OCI-LY7 (cell line): ENCODE data around the gene SOD3. TPM values are rescaled to one million over a fixed set of nuclear protein-coding genes. Genes with fewer than 3 reads are reported as not detected.

Experiments used
- BruUV-seq: library from RNA; stranded (reverse); fragments of 400-500 nt; replicated peaks from 2 replicates; lab custom pipeline; 2021; lab: Mats Ljungman, UMichigan
- CTCF ChIA-PET: fragments of 300-600 bp; sonication (Branson Sonifier 250); formaldehyde crosslinking; loops from one replicate; lab custom pipeline; 2022; ENCODE audit warnings: antibody characterized with exemption; ENCODE audit not compliant: unreplicated experiment; lab: Charles Lee
- POLR2A ChIA-PET: fragments of 300-600 bp; sonication (Branson Sonifier 250); formaldehyde crosslinking; loops from one replicate; lab custom pipeline; 2022; ENCODE audit warnings: antibody characterized with exemption; lab: Charles Lee
- DNase-seq: peaks from one replicate; pipeline ENCODE4 v3.0.0-alpha.2; 2015; ENCODE audit warnings: low spot score
- H2AFZ ChIP-seq: fragments of 200-600 bp; sonication (generic), shearing (Covaris generic); 2 replicates; pipeline ENCODE4 v1.6.1; 2014; ENCODE audit warnings: mild to moderate bottlenecking, antibody characterized with exemption, low read length, moderate library complexity
- H3K27ac ChIP-seq: fragments of 200-600 bp; sonication (generic); 2 replicates; pipeline ENCODE4 v1.5.1; 2014; ENCODE audit warnings: mixed run types, low read depth, mild to moderate bottlenecking, moderate library complexity, low read length, inconsistent platforms; ENCODE audit not compliant: poor library complexity, severe bottlenecking
- H3K36me3 ChIP-seq: fragments of 200-600 bp; sonication (generic); 2 replicates; pipeline ENCODE4 v1.6.1; 2014; ENCODE audit warnings: mild to moderate bottlenecking, antibody characterized with exemption, low read length, moderate library complexity, mixed read lengths; ENCODE audit not compliant: insufficient read depth
- H3K4me1 ChIP-seq: fragments of 200-600 bp; sonication (generic); 2 replicates; pipeline ENCODE4 v1.5.1; 2014; ENCODE audit warnings: mild to moderate bottlenecking, low read length; ENCODE audit not compliant: insufficient read depth, poor library complexity, severe bottlenecking
- H3K4me2 ChIP-seq: fragments of 200-600 bp; sonication (generic); 2 replicates; pipeline ENCODE4 v1.6.1; 2014; ENCODE audit warnings: mild to moderate bottlenecking, low read length
- H3K4me3 ChIP-seq: fragments of 200-600 bp; sonication (generic); 2 replicates; pipeline ENCODE4 v1.5.1; 2014; ENCODE audit warnings: mild to moderate bottlenecking, low read depth, low read length; ENCODE audit not compliant: poor library complexity, severe bottlenecking
- H3K79me2 ChIP-seq: fragments of 200-600 bp; sonication (generic); 2 replicates; pipeline ENCODE4 v1.6.1; 2016; ENCODE audit warnings: low read depth, mild to moderate bottlenecking, low read length, moderate library complexity, mixed read lengths; ENCODE audit not compliant: insufficient read depth
- H3K9me2 ChIP-seq: fragments of 200-600 bp; sonication (generic); 2 replicates; pipeline ENCODE4 v1.6.1; 2016; ENCODE audit warnings: mild to moderate bottlenecking, low read length, mixed read lengths; ENCODE audit not compliant: insufficient read depth
- H3K9me3 ChIP-seq: fragments of 200-600 bp; sonication (generic); 2 replicates; pipeline ENCODE4 v1.6.1; 2014; ENCODE audit warnings: mild to moderate bottlenecking, mixed run types, low read length, mixed read lengths
- H4K20me1 ChIP-seq: fragments of 200-600 bp; sonication (generic); 2 replicates; pipeline ENCODE4 v1.6.1; 2014; ENCODE audit warnings: mild to moderate bottlenecking, antibody characterized with exemption, low read length, moderate library complexity, mixed read lengths; ENCODE audit not compliant: insufficient read depth
- CTCF ChIP-seq: fragments of 200-600 bp; sonication (generic); conservative IDR thresholded peaks from 2 replicates; pipeline ENCODE4 v1.5.1; 2014; ENCODE audit warnings: mild to moderate bottlenecking, antibody characterized with exemption, low read length, moderate library complexity, mixed read lengths
- EZH2phosphoT487 ChIP-seq: fragments of 200-600 bp; sonication (generic); IDR thresholded peaks from 2 replicates; pipeline ENCODE4 v1.6.1; 2018; ENCODE audit warnings: low read depth, borderline replicate concordance, mild to moderate bottlenecking, mixed run types, antibody characterized with exemption, low read length, moderate library complexity, mixed read lengths
- intact Hi-C: fragments of 100-400 bp; cut with micrococcal nuclease; formaldehyde crosslinking; loops from one replicate; pipeline ENCODE4 v1.10.0; 2022; ENCODE audit not compliant: unreplicated experiment
- total RNA-seq, 2 experiments: library from RNA; depleted of rRNA in 1 of 2; stranded (reverse); fragments of >200 nt in 1 of 2; shearing (Covaris generic) in 1 of 2; gene quantifications; 2 replicates each; pipeline ENCODE4 v1.2.3, GENCODE V29; 2014 to 2022

SOD3 gene
- total RNA-seq, 2 experiments from 2014 or later, result not detected

- Histone ChIP-seq H4K20me1 (no peaks in the 10 kb centered on the region), H2AFZ (no peak overlapping the region), H3K9me2 (no peaks in the 10 kb centered on the region), H3K4me1 (no peaks in the 10 kb centered on the region), H3K4me2 (no peak overlapping the region), H3K4me3 (no peak overlapping the region), H3K27ac (no peak overlapping the region), H3K9me3 (no peaks in the 10 kb centered on the region), H3K79me2 (no peaks in the 10 kb centered on the region), H3K36me3 (no peaks in the 10 kb centered on the region)
- TF ChIP-seq EZH2phosphoT487 (no peak), CTCF (no peak)
- ChIA-PET POLR2A (no interaction called here), CTCF (no interaction called here)
- intact Hi-C loops, result no loop called here
- BruUV-seq, result no TSS peak
- no peak for DNase-seq
These were observed 13.2 kb upstream of the SOD3 start for GRCh38 chr4:24781999-24782745.

GRCh38 chr4:24783506-24783905 is 11.9 kb upstream of the SOD3 start:
- Histone ChIP-seq H3K9me3 (no peaks in the 10 kb centered on the region), H3K4me3 (no peak overlapping the region), H3K27ac (no peak overlapping the region), H3K79me2 (no peaks in the 10 kb centered on the region), H2AFZ (no peak overlapping the region), H4K20me1 (no peaks in the 10 kb centered on the region), H3K4me1 (no peaks in the 10 kb centered on the region), H3K4me2 (no peak overlapping the region), H3K9me2 (no peaks in the 10 kb centered on the region), H3K36me3 (no peaks in the 10 kb centered on the region)
- no TSS peak for BruUV-seq
- ChIA-PET CTCF (no interaction called here), POLR2A (no interaction called here)
- DNase-seq, result no peak
- TF ChIP-seq CTCF, result no peak
- TF ChIP-seq EZH2phosphoT487, result no peak
- intact Hi-C loops, result no loop called here

GRCh38 chr4:24791043-24791442 is 4.3 kb upstream of the SOD3 start:
- Histone ChIP-seq H3K9me3 (no peaks in the 10 kb centered on the region), H3K9me2 (no peaks in the 10 kb centered on the region), H3K4me3 (no peak overlapping the region), H3K27ac (no peak overlapping the region), H3K36me3 (no peaks in the 10 kb centered on the region), H3K4me1 (no peaks in the 10 kb centered on the region), H3K4me2 (no peak overlapping the region), H2AFZ (no peak overlapping the region), H4K20me1 (no peaks in the 10 kb centered on the region), H3K79me2 (no peaks in the 10 kb centered on the region)
- ChIA-PET POLR2A (no interaction called here), CTCF (no interaction called here)
- no peak for DNase-seq
- BruUV-seq, result no TSS peak
- TF ChIP-seq EZH2phosphoT487 (no peak), CTCF (no peak)
- intact Hi-C loops, result no loop called here
